ENCODE measurements around the gene HOGA1. TPM values are rescaled to one million over a fixed set of nuclear protein-coding genes. Genes with fewer than 3 reads are reported as not detected.

Gene HOGA1
- total and polyA plus RNA-seq, 2 of the 13 experiments (the other 11 are each of a cell fraction or from before 2014, with no cell fraction given) = 7.6 to 19.5 TPM

GRCh38 chr10:97640174-97640867, 56.1 kb downstream of the HOGA1 start, which contains the start of gene PI4K2A (continued):
- TF ChIP-seq CCAR2 (optimal IDR thresholded peaks at IDR 0.05; ENCODE audit: low read depth, low read length) (no peak), CERS6 (CRISPR knock-in tag; IDR thresholded peaks at IDR 0.05) (no peak), KLF12 (CRISPR knock-in tag; IDR thresholded peaks at IDR 0.05; ENCODE audit: borderline replicate concordance) (no peak), ZNF451 (CRISPR knock-in tag; IDR thresholded peaks at IDR 0.05) (peak; percentile 56; the same call in 1 of the 2 replicates), ZNF263 (CRISPR knock-in tag; IDR thresholded peaks at IDR 0.05) (no peak), POLR2AphosphoS5 (IDR thresholded peaks at IDR 0.05; ENCODE audit: low read depth, low read length) (peak; percentile 35; the same call in 1 of the 2 replicates), ZFAT (CRISPR knock-in tag; conservative IDR thresholded peaks at IDR 0.05) (no peak), PAX8 (CRISPR knock-in tag; IDR thresholded peaks at IDR 0.05; ENCODE audit: borderline replicate concordance) (0 out of 2 replicates have a peak, but pooled peaks have one; percentile 46), HMGXB4 (CRISPR knock-in tag; IDR thresholded peaks at IDR 0.05; ENCODE audit: borderline replicate concordance in 1 of 2, low read depth in 1 of 2) (0 out of 4 replicates have a peak, but pooled peaks have one; percentile 17 to 42), ZNF329 (CRISPR knock-in tag; IDR thresholded peaks at IDR 0.05; ENCODE audit: low read depth) (no peak), ZNF205 (CRISPR knock-in tag; IDR thresholded peaks at IDR 0.05) (no peak), TIGD3 (CRISPR knock-in tag; IDR thresholded peaks at IDR 0.05; ENCODE audit: borderline replicate concordance) (no peak), LBX2 (CRISPR knock-in tag; IDR thresholded peaks at IDR 0.05; ENCODE audit: borderline replicate concordance) (no peak), NRL (CRISPR knock-in tag; IDR thresholded peaks at IDR 0.05; ENCODE audit: borderline replicate concordance) (no peak), KMT2A (CRISPR knock-in tag; IDR thresholded peaks at IDR 0.05) (no peak; the same call in 1 of the 2 replicates), RXRB (CRISPR knock-in tag; IDR thresholded peaks at IDR 0.05; ENCODE audit: borderline replicate concordance) (no peak), ZFP36L1 (CRISPR knock-in tag; IDR thresholded peaks at IDR 0.05) (no peak), SAFB2 (CRISPR knock-in tag; IDR thresholded peaks at IDR 0.05; ENCODE audit: borderline replicate concordance, low read depth) (no peak; the same call in 1 of the 2 replicates), U2AF1 (optimal IDR thresholded peaks at IDR 0.05; ENCODE audit: low read depth, low read length) (no peak), ZNF816 (CRISPR knock-in tag; IDR thresholded peaks at IDR 0.05; ENCODE audit: borderline replicate concordance) (no peak), CBFB (CRISPR knock-in tag; IDR thresholded peaks at IDR 0.05) (no peak), HNRNPLL (IDR thresholded peaks at IDR 0.05; ENCODE audit: low read depth, low read length, poor library complexity, severe bottlenecking) (peak; percentile 93), SMAD1 (CRISPR knock-in tag; IDR thresholded peaks at IDR 0.05; ENCODE audit: borderline replicate concordance, low read depth) (no peak), ZNF672 (CRISPR knock-in tag; IDR thresholded peaks at IDR 0.05) (no peak)

Data from HepG2 (cell line).